HG02884 (cell line): ENCODE measurements around the gene LMBR1.
"Not testable (repeated sequence)": the region's sequence is repeated elsewhere in the genome, so short reads cannot be mapped to it uniquely, and the experiment has no call there.

Experiments used
- ATAC-seq: cut with Tn5 transposase; IDR thresholded peaks from one replicate; pipeline ENCODE4 v1.9.1; 2021; ENCODE audit warnings: mild to moderate bottlenecking, moderate library complexity; ENCODE audit not compliant: unreplicated experiment

The LMBR1 gene

GRCh38 chr7:156892821-156893706 lies at the start of gene LMBR1:
Gene LMBR1 (minus strand): TSS chr7:156893183. CDS start chr7:156892993, 190 bp downstream.
- ATAC-seq: peak; percentile 69

- ATAC-seq: no peak
Measured at GRCh38 chr7:156942708-156943090, 49.7 kb upstream of the LMBR1 start.

- no peak for ATAC-seq
Measured at GRCh38 chr7:156941393-156942182, 48.6 kb upstream of the LMBR1 start.

DNA sequence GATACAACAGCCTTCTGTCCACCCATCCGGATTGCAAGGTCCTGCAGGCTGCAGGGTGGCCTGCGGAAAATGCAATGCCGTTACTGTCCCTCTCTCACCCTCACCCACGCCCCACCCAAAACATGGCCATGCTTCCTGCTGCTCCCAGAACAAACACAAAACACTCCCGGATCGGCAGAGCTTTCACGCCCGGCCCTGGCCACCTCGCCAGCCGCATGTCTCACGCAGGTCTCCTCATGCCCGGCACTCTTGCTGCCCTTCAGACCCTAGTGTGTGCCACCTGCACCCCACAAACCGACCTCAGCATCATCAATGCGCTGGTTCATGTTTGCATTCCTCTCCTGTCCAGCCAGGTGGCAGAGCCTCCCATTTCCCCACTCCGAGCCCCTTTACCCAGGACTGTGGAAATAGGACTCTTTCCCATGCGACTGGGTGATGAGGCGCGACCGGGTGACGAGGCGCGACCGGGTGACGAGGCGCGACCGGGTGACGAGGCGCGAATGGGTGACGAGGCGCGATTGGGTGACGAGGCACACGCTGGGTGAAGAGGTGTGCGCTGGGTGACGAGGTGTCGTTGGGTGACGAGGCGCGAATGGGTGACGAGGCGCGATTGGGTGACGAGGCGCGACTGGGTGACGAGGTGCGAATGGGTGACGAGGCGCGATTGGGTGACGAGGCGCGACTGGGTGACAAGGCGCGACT lies 47.6 kb upstream of the LMBR1 start:
- ATAC-seq: no peak

GRCh38 chr7:156936766-156937165 lies 43.8 kb upstream of the LMBR1 start:
- not testable (repeated sequence) for ATAC-seq

DNA sequence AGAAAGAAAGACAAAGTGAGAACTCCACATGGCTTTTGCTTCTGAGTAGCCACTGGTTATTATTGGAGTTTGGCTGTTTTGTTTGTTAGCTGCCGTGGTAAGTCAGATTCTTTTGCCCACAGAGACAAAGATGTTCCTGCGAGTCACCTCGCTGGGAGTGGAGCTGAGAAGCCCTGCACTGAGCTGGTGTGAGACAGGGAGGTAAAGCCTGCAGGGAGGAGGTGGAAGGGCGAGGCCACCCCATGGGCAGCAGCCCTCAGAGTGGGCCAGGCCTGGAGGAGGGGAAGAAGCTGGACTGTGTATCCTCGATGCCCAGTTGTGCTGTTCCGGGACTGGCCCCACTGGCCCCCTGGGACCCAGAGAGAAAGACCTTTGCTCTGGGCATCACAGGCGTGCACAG lies 42.3 kb upstream of the LMBR1 start:
- ATAC-seq: no peak

- ATAC-seq: no peak
Measured at GRCh38 chr7:156932006-156932405, 39.0 kb upstream of the LMBR1 start.

DNA sequence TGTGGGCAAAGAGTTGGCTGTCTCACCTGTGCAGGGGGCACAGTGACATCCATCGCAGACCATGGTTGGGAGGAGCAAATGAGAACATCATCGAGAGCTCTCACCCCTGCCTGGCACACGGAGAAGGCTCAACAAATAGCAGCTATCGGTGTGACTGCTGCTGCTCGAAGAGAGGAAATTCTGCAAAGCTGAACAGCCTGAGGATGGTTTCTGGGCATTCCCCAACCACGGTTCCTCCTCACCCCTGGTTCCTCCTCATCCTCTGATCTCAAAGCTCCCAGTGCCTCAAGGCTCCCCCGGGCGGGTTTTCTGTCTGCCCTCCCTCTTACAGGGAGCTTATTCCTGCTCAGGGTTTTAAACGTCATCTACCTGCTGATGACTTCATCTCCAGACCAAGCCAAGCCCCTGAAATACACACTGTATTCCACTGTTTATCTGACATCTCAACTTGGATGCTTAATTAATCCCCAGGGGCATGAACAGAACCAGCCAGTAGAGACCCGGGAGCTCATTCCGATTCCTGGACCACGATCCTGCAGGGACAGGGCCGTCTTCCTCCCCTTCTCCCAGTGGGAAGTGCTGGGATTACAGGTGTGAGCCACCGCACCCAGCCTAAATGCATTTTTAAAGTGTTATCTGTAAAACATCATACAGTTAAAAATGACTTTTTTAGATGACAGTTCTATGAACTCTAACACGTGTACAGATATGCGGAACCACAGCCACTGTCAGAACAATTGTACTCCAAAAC lies 37.0 kb upstream of the LMBR1 start:
- ATAC-seq: no peak

GRCh38 chr7:156928406-156928747 lies 35.4 kb upstream of the LMBR1 start:
- ATAC-seq: no peak

DNA sequence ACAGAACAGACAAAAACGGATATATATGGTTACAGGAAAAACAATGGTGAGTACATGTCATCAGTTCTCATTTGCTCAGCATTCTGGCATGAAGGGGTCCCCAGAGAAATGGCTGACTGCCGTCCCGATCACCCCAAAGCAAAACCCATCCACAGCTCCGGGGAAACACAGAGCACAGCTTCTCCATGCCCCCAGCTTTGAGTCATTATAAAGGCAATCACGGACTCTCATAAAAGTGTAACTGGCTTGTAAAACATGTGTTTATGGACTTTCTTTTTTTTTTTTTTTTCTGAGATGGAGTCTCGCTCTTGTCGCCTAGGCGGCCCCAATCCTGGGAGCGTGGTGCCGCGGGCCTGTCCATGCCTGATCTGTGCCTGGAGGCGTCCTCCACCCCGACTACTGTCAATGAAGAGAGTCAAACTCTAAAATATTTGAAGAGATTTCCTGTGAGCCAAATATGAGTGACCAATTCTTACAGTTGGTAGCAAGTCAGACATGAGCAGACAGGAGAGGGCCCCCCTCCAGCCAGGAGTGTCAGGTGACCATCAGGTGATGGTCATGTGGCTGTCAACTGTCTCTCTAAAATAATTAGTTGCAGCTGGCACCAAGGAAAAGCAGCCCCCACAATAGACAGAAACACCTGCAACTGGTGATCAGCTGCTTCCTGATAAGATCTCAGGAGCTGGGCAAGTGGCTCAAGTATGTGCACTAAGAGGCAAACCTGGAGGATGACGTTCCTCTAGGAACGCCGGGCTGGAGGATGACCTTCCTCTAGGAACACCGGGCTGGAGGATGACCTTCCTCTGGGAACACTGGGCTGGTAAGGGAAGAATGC lies 34.8 kb upstream of the LMBR1 start:
- ATAC-seq: no peak

GRCh38 chr7:156925821-156926220 lies 32.8 kb upstream of the LMBR1 start:
- ATAC-seq: not testable (repeated sequence)

GRCh38 chr7:156922304-156922703 lies 29.3 kb upstream of the LMBR1 start:
- not testable (repeated sequence) for ATAC-seq

GRCh38 chr7:156920487-156921373 lies 27.7 kb upstream of the LMBR1 start:
- ATAC-seq: not testable (repeated sequence)

DNA sequence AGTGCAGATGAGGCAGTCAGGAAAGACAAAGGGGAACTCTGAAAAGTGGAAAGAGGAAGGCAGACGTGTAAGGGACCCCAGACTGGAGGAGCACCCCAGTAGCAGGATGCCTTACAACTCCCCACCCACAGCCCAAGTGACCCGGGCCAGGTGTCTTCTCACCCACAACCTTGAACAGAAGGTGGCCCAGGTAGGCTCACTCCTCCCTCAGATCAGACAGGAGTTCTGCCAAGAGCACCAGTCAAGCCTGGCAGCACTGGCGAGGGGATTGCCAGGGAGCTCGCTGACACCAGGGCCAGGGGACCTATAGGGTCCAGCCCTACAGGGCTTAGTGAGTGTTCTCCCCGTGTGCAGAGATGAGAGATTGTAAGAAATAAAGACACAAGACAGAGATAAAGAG lies 27.1 kb upstream of the LMBR1 start:
- ATAC-seq: no peak

GRCh38 chr7:156919132-156919713 lies 26.2 kb upstream of the LMBR1 start:
- no peak for ATAC-seq

GRCh38 chr7:156918635-156919034 lies 25.7 kb upstream of the LMBR1 start:
- ATAC-seq: peak; percentile 55

GRCh38 chr7:156909574-156910252 lies 16.7 kb upstream of the LMBR1 start:
- ATAC-seq: not testable (repeated sequence)

- no peak for ATAC-seq
Measured at GRCh38 chr7:156907656-156908055, 14.7 kb upstream of the LMBR1 start.
